ENCODE results near the gene TMEM273.

TMEM273 gene

DNA sequence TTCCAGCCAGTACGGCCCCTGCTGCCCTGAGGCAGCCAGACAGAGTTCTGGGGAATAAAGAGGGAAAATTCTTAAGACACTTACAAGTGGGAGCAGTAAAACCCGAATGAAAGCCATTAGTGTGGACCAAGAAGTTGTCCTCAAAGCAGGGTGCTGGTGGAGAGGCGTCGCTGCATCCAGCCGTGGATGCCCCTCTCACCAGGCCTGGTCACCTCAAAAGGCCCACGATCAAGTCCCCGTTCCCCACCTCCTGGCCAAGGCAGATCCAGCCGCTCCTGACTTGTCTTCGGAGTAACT is 73.5 kb downstream of the TMEM273 start:
- DNase-seq = no peak

DNA sequence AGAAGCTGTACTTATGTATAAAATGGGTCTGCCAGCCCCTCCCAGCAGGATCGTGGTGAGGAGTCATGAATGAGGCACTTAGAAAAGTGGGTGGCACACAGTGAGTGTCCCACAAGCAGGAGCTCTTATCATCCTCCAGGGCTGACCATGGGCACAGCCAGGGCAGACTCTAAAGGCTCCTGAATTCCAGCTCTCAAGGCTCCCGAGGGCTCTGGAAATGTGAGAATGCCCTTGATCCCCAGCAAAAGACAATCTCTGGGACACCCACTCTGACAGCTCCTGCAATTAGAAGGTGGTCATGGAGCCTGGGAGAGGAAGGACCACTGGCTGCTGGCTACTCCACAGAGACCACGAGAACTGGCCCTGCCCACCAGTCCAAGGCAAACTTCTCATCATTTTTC is 74.5 kb downstream of the TMEM273 start:
- DNase-seq = no peak

DNA sequence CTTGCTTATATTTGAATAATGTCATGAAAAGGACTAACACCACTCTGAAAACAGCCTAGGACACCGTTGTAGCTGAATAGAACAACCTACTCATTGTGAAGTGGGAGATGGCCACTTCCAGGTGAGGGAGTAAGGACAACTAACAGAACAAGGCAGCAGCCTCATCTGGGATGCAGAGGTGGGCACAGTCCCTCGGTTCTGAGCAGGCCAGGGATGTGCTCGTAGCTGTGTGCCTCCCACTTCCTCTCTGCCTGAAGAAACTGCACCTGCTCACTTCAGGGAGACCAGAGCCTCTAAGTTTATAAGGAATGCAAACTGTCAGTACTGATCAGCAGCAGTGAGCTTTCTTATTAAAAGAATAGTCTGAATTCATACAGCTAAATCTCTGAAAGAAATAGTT is 75.3 kb downstream of the TMEM273 start:
- DNase-seq = no peak

DNA sequence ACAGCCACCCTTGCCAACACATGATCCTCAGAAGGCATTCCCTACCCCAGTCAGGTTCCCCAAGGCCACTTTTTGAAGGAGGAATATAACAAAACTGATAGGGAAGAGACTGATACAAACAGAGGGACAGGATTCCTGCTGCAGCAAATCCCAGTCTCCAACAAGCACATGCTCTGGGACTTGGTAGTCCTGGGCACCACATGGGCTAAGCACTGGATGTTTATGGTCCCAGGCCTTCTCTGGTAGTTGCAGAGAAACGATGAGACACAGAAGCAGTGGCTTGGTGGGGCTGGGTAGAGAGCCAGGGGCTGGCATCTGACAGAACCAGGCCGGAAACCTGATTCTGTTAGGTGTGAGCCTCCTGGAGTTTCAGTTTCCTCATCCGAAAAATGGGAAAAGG is 76.1 kb downstream of the TMEM273 start:
- DNase-seq = no peak

- no peak for DNase-seq
Measured at GRCh38 chr10:49111320-49111698, 76.9 kb downstream of the TMEM273 start.

DNA sequence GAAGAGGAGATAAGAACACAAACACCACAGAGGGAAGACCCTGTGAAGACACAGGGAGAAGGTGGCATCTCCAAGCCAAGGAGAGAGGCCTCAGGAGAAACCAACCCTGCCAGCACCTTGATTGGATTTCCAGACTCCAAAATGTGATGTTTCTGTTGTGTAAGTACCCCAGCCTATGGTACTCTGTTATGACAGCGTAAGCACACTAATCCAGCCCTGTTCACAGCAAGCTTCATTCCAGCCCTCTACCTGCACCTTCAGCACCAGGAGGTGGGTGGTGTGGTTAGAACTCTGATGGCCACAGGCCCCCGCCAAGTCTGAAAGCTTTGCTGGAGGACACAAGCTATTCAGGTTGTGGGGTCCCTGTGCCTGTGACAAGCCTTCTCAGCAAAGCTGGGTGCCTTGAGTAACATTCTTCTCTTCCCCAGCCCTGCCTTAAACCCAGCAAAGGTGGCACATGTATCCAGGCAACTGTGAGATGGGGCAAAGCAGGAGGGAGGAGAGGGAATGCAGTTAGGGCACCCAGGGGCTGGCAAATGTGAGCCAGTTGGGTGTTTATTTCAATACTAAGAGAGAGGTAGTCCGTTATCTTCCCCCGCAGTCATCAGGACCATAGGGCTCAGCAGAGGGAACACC is 77.4 kb downstream of the TMEM273 start:
- DNase-seq = no peak

DNA sequence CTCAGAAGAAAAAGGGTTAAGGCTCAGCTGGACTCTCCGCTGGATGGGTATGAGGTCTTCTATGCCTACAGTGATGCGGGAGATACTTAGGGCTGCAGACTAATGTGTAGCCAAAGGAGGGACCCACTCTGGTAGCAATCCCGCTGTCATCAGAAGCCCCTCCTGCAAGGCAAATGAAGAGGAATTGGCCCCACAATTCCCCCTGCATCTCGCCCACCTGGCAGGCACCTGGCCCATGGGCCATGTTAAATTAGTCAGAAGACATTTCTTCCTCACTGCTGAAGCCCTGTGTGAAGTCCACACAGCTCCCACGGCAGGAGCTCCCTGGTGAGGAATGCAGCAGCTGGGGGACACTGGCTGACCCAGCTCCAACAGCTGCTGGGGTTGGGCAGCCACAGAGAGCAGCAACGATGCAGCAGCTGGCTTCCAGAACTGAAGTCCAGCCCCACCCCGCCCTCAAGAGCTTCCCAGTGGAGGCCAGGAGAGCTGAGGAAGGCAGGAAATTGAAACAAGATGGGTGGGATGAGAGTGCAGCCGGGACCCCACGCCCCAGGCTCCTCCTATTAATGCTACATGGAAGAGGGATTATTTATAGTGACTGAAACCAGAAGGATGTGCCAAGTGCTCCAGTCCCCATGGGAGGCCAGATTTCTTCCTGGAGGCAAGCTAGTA is 78.4 kb downstream of the TMEM273 start:
- no peak for DNase-seq

DNA sequence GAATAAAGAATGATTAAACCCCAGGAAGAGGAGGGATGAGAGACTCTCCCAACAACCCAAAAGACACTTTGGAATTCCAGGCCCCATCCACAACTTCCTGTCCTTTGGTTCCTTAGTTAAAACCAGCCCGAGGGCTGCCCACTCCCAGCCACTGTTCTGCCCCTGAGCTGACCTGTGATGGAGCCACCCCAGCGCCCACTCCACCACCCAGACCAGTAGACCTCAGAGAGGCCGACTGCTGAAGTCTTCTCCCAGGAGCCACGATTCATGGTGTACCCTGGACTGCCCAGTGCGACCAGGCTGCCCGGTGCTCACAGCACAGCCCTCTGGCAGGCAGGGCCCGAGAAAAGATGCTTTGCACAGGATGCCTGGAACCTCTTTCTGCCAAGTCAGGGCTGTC is 79.5 kb downstream of the TMEM273 start:
- DNase-seq = no peak

DNA sequence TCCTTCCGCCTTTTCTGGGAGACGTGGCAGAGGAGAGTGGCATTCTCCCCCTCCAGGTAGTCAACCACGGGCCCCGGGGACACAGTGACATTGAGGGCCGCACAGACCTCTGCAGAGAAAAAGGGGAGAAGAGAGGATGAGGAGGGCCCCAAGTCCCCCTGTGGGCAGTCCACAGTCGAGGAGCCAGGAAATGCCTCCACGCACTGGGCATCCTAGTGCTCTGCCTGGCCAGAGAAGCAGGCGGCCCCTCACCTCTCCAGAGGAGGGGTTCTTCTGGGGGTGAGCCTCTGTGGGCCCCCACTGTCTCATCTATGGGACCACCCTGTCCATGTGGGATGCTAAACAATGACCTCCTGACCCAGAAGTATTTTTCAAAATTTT is 80.3 kb downstream of the TMEM273 start:
- no peak for DNase-seq

GRCh38 chr10:49107111-49107886 is 80.9 kb downstream of the TMEM273 start:
- DNase-seq = no peak

- no peak for DNase-seq
Measured at GRCh38 chr10:49106451-49106850, 81.7 kb downstream of the TMEM273 start.

- no peak for DNase-seq
Measured at GRCh38 chr10:49105076-49105475, 83.1 kb downstream of the TMEM273 start.
